GM20000 (cell line): ENCODE data around the gene LDAH.
A peak's percentile ranks its signal among the peaks of the same experiment; 100 is the strongest.

ENCODE experiments used
- DNase-seq: peaks from one replicate; pipeline ENCODE4 v3.0.0; 2012; ENCODE audit warnings: low spot score
- CTCF ChIP-seq: IDR thresholded peaks from 2 replicates; pipeline ENCODE4 v1.5.1; 2012; ENCODE audit warnings: mild to moderate bottlenecking, control low read depth; ENCODE audit errors: extremely low read depth, missing control alignments

LDAH gene

GRCh38 chr2:20668871-20669475, 153.9 kb downstream of the LDAH start:
- no peak for TF ChIP-seq CTCF
- DNase-seq = no peak

- no peak for DNase-seq
- no peak for TF ChIP-seq CTCF
These were observed 154.4 kb downstream of the LDAH start for GRCh38 chr2:20668451-20668850.

- no peak for DNase-seq
These were observed 155.1 kb downstream of the LDAH start for GRCh38 chr2:20667531-20668401.

GRCh38 chr2:20667151-20667530, 155.8 kb downstream of the LDAH start:
- DNase-seq = peak; percentile 69

More at GRCh38 chr2:20667531-20668401, 155.1 kb downstream of the LDAH start:
- TF ChIP-seq CTCF = no peak

GRCh38 chr2:20666304-20667150, 156.4 kb downstream of the LDAH start, which contains the start of gene GDF7:
GDF7 (plus strand) TSS chr2:20667144; CDS start chr2:20667240, 96 bp downstream.
- DNase-seq = peak; percentile 75
- TF ChIP-seq CTCF = no peak

More at GRCh38 chr2:20667151-20667530, 155.8 kb downstream of the LDAH start:
- TF ChIP-seq CTCF = no peak

GRCh38 chr2:20666005-20666303, 156.9 kb downstream of the LDAH start:
- peak; percentile 51 for DNase-seq
- TF ChIP-seq CTCF = no peak
